Glomerular visceral epithelial cell (primary cell): ENCODE results near the gene ZCCHC7.
A peak's percentile ranks its signal among the peaks of the same experiment; 100 is the strongest.
"Not testable (repeated sequence)": the region's sequence is repeated elsewhere in the genome, so short reads cannot be mapped to it uniquely, and the experiment has no call there.

Source experiments
- DNase-seq: peaks from one replicate; pipeline ENCODE4 v3.0.0-alpha.2; 2016; ENCODE audit errors: extremely low spot score

The ZCCHC7 gene

GRCh38 chr9:37120843-37121335 is 515 bp downstream of the ZCCHC7 start:
- DNase-seq = not testable (repeated sequence)

DNA sequence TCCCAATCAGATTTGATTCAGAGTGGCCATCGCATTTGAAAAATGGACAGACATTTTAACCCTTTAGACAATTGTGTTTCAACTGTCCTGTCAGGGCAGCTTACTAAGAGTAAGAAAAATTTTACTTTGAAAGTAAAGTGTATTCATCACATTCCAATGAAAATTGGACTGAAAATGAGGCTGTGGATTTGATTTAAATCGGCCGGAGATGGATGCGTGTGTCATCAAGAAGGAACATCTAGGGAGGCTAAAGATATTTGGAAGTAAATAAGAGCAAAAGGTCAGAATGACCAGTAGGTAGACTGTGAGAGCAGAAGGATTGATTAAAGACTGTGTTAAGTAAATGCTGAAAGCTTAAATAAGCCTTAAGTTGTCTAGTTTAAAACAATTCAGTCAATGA is 1.5 kb downstream of the ZCCHC7 start:
- no peak for DNase-seq

DNA sequence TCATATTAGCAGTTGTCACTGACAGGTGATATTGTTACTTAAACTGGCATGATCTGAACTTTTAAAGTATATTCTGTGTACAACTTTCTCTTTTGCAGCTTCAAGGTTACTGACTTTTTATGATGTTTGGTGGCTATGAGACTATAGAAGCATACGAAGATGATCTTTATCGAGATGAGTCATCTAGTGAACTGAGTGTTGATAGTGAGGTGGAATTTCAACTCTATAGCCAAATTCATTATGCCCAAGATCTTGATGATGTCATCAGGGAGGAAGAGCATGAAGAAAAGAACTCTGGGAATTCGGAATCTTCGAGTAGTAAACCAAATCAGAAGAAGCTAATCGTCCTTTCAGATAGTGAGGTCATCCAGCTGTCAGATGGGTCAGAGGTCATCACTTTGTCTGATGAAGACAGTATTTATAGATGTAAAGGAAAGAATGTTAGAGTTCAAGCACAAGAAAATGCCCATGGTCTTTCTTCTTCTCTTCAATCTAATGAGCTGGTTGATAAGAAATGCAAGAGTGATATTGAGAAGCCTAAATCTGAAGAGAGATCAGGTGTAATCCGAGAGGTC is 5.9 kb downstream of the ZCCHC7 start:
- DNase-seq = no peak

- DNase-seq = no peak
Observed at GRCh38 chr9:37127018-37127417, 6.6 kb downstream of the ZCCHC7 start.

DNA sequence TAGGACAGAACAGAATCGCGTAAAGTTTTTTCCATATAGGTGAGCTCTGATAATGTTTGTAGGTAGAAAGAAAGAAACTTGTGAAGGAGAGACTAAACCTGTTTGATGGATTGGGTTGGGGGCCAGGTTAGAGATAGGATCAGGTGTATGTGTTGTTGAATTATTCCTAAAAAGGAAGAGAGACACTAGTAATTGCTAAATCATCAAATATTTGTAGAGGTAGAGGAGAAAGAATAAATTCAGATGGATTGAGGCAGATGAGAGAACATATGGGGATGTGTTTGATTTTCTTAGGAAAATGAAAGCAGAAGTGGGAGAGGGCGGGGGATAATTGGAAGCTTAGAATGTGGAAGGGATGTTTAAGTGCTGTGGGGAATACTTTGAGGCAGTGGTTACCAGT is 7.7 kb downstream of the ZCCHC7 start:
- DNase-seq = no peak

DNA sequence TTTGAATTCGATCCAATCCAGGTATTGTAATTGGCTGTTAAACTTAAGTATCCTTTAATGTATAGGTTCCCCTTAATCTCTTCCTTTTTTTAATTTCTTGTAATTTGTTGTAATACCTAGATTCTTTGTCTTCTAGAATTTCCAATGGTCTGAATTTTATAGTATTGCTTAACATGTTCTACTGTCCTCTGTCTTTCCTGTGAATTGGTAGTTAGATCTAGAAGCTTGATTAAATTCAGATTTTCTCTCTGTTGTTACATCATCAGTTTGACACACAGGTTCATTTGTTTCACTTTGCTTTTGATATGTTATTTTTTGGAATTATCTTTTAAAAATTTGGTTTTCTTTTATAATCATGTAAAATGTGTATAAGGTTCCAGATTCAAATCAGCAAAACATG is 13.8 kb downstream of the ZCCHC7 start:
- DNase-seq = no peak

DNA sequence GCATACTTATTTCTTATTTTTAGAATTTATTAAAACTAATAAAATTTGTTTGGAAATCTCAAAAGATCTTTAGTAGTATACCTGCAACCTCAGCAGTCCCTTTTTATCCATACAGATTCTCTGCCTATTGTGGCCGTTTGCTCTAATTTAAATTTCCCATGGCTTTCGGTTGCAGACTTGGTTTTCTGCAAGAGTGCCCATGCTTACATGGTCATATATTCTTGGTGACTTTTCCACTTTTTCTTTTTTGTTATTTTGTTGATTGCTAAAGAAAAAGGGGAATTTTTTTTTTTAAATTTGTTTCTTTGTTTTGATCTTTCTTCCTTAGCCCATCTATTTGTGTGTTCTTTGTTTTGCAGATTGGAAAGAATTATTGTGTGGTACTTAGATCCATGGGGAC is 20.6 kb downstream of the ZCCHC7 start:
- no peak for DNase-seq

DNA sequence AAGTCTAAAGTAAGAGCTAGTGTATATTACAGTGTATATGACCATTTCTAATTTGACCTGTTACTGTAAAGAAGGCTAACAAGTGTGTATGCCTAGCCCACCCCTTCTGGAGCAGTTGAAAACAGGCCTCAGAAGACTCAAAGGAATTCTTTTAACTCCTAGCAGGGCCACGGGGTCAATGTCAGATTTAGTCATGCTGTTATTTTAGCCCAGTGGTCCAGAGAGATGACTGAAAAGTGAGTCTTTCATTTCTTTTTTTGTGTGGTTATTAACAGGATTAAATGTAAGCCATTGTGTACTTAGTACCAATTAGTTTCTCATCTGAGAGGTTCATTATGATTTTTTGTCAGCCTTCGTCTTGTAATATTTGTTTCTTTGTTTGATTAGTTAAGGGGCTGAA is 24.4 kb downstream of the ZCCHC7 start:
- peak; percentile 43 for DNase-seq

DNA sequence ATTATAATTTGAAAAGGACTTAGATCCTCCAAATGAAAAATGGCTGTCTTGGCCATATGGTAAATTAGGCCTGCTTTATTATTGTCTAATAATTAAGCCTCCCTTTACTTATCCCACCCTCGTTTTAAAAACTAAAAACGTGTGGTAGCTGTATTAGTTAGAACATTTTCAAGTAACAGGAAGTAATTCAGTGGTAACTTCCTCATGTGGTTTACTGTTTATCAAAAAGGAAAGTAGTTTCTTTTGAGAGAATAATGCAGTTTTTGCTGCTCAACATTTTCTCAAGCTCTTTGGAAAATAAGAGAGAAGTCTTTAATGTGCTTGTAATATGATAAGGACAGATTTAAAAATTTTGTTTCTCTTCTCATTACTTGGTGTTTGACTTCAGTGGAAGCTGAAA is 26.0 kb downstream of the ZCCHC7 start:
- no peak for DNase-seq

GRCh38 chr9:37148181-37148580 is 27.8 kb downstream of the ZCCHC7 start:
- no peak for DNase-seq

DNA sequence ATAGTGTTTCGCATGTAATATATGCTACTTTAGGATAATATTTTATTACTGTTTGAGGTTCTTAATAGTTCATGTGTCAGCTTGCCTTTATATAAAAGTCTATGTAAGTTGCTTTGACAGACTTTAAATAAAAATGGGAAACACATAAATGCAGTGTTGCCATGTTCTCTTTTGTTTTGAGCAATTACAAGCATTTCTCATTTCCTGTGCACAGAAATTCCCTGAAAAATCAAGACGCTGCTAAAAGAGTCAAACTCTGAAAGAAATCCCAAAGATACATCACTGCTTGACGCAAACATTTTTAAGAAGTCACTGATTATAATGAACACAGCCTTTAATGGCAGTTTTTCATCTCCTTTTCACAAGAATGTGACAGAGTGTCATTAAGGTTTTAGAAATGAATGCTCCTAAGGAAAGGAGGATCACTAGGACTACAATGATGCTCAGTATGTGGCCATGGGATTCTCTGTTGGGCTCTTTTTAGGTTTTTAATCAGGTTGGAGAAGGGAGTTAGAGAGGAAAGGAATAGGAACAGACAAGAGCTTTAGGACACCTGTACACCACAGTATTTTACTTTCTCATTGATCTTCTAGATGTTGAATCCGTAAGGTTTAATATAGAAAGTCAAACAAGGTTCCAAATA is 29.4 kb downstream of the ZCCHC7 start:
- no peak for DNase-seq

- DNase-seq = no peak
Observed at GRCh38 chr9:37150415-37150814, 30.0 kb downstream of the ZCCHC7 start.

DNA sequence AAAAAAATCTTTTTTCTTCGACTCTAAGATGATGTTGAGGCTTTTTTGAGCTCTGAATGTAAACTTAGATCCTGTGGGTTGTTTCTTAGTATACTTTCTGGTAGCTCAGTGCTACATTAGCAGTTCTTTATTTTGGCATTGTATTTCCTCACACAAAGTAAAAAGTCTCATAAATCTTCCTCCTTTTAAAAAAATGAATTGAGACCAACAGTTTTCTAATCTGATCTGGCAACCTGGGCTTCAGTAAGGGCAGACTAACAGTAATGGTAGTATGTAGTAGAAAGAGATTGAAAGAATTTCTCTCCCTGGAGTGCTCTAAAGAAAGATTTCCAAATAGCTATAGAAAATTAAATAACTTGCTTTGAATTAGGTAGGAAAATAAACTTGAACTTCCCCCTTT is 31.4 kb downstream of the ZCCHC7 start:
- no peak for DNase-seq

DNA sequence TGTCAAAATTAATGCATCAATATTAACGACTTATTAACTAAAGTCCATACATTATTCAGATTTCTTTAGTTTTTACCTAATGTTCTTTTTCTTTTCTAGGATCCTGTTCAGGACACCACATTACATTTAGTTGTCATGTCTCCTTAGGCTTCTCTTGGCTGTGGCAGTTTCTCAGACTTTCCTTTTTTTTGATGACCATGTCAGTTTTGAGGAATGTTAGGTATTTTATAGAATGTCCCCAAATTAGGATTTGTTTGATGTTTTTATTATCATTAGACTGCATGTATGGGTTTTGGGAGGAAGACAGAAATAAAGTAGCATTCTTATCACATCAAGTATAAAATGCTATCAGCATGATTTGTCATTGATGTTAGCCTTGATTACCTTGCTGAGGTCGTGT is 32.0 kb downstream of the ZCCHC7 start:
- no peak for DNase-seq

DNA sequence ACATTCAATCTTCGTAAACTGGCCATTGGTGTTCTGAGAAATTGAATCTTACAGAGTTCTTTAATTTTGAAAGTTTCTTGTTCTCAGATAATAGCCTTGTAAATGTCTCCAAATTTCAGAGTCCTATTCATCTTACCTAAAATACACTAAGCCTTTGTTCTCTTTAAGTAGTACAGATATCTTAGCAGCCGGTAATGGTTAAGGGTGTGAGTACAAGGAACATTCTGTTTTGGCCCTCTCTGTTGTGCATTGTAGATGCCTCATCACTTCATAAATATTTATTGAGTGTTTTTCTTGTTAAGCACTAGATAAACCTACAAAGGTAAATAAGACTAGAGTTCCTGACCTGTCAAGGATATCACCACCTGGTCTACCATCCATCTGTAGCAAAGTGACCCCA is 35.2 kb downstream of the ZCCHC7 start:
- DNase-seq = no peak

DNA sequence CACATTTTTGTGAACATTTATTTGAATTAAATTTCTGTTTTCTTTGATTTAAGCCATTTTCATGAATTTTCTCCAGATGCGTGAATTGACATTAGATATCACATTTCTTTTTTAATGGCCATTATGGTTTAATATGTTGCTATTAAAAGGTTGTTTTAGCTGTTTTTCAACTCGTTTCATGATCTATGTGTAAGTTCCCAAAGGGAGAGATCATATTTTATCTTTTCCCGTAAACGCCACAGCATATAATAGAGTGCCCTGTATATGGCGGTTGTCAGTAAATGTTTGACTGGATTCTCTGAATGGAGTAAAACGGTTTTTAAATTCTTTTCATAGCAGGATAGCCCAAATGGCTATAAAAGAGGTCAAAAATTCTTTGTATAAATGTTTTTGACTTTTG is 35.8 kb downstream of the ZCCHC7 start:
- no peak for DNase-seq

GRCh38 chr9:37156781-37157356 is 36.5 kb downstream of the ZCCHC7 start:
- DNase-seq = no peak

DNA sequence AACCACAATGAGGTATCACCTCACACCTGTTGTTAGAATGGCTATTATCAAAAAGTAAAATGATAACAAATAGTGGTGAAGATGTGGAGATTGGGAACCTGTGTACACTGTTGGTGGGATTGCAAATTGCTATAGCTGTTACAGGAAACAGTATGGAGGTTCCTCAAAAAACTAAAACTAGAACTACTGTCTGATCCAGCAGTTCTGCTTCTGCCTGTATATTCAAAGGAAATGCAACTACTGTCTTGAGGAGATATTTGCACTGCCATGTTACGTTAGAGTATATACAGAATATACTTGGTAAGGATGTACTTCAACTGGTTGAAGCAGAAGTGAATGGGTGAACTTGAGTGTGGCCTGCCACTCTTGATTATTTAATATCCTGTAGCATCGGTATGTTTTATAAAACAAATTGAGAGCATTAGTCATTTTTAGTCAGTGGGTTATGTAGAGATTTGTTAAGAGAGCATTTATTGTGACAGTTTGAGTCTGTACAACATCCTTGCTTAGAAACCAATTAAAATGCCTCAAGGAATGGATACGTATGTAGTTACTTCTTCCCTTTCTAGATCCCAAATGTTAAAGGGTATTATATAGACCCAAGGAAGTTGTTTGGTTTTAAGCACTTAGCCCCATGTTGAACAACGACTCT is 37.5 kb downstream of the ZCCHC7 start:
- DNase-seq = no peak

GRCh38 chr9:37163299-37163698 is 42.9 kb downstream of the ZCCHC7 start:
- no peak for DNase-seq

GRCh38 chr9:37164335-37164734 is 44.0 kb downstream of the ZCCHC7 start:
- DNase-seq = not testable (repeated sequence)

- DNase-seq = no peak
Observed at GRCh38 chr9:37165644-37166043, 45.3 kb downstream of the ZCCHC7 start.

GRCh38 chr9:37167456-37168047 is 47.2 kb downstream of the ZCCHC7 start:
- no peak for DNase-seq

GRCh38 chr9:37172557-37172956 is 52.2 kb downstream of the ZCCHC7 start:
- DNase-seq = no peak
